Glutamatergic neuron (in vitro differentiated cells): Measurements from ENCODE around the gene DEF6. TPM values are rescaled to one million over a fixed set of nuclear protein-coding genes. Genes with fewer than 3 reads are reported as not detected.
A peak's percentile ranks its signal among the peaks of the same experiment; 100 is the strongest.

Source experiments
- DNase-seq: peaks from one replicate; pipeline ENCODE4 v3.0.0; 2022
- H3K27ac Mint-ChIP-seq: one replicate; pipeline ENCODE4 v1.8.0; 2020; ENCODE audit warnings: mild to moderate bottlenecking, mixed read lengths, inconsistent platforms; ENCODE audit not compliant: unreplicated experiment
- H3K27me3 Mint-ChIP-seq: one replicate; pipeline ENCODE4 v1.8.0; 2020; ENCODE audit warnings: mild to moderate bottlenecking, moderate library complexity, mixed read lengths, inconsistent platforms; ENCODE audit not compliant: unreplicated experiment
- H3K36me3 Mint-ChIP-seq: one replicate; pipeline ENCODE4 v1.8.0; 2020; ENCODE audit warnings: mild to moderate bottlenecking, mixed read lengths, inconsistent platforms; ENCODE audit not compliant: unreplicated experiment
- H3K4me1 Mint-ChIP-seq: one replicate; pipeline ENCODE4 v1.8.0; 2020; ENCODE audit warnings: mild to moderate bottlenecking, low read depth, mixed read lengths, inconsistent platforms; ENCODE audit not compliant: unreplicated experiment
- H3K4me3 Mint-ChIP-seq: one replicate; pipeline ENCODE4 v1.8.0; 2020; ENCODE audit warnings: mild to moderate bottlenecking, mixed read lengths, inconsistent platforms; ENCODE audit not compliant: unreplicated experiment
- H3K9me3 Mint-ChIP-seq: one replicate; pipeline ENCODE4 v1.8.0; 2020; ENCODE audit warnings: mild to moderate bottlenecking, moderate library complexity, mixed read lengths, inconsistent platforms; ENCODE audit not compliant: unreplicated experiment
- CTCF ChIP-seq: fragments of 200-600 bp; sonication (generic); IDR thresholded peaks from one replicate; pipeline ENCODE4 v1.5.0; 2021; ENCODE audit not compliant: partially characterized antibody, unreplicated experiment
- total RNA-seq: library from RNA; stranded (reverse); fragmentation: NEBNext Ultra II Directional; extraction: Animal tissue kit (Norgen Biotek cat#: 25700); gene quantifications from one replicate; pipeline ENCODE4 v1.2.1, GENCODE V29; 2021; ENCODE audit not compliant: unreplicated experiment

The DEF6 gene
- total RNA-seq, 1 donor from 2014 or later: 1.8 TPM

- H3K36me3 Mint-ChIP-seq: no peaks in the 10 kb centered on the region
Observed at GRCh38 chr6:35317483-35318195, 20.0 kb downstream of the DEF6 start.

GRCh38 chr6:35318196-35319171 lies 20.9 kb downstream of the DEF6 start:
- peaks cover 4% of the 10 kb centered on the region for H3K9me3 Mint-ChIP-seq
- peaks cover 6% of the 10 kb centered on the region for H3K4me1 Mint-ChIP-seq
- H3K27ac Mint-ChIP-seq: peak overlapping the region; percentile 91
- peak; percentile 97 for DNase-seq
- peak overlapping the region; percentile 91 for H3K4me3 Mint-ChIP-seq
- TF ChIP-seq CTCF: no peak
- H3K27me3 Mint-ChIP-seq: peaks cover 7% of the 10 kb centered on the region
- H3K36me3 Mint-ChIP-seq: no peaks in the 10 kb centered on the region

More at GRCh38 chr6:35317483-35318195, 20.0 kb downstream of the DEF6 start:
- peak overlapping the region; percentile 88 for H3K4me3 Mint-ChIP-seq
- no peak for TF ChIP-seq CTCF
- peaks cover 6% of the 10 kb centered on the region for H3K4me1 Mint-ChIP-seq
- peaks cover 4% of the 10 kb centered on the region for H3K9me3 Mint-ChIP-seq
- DNase-seq: peak; percentile 63
- peaks cover 7% of the 10 kb centered on the region for H3K27me3 Mint-ChIP-seq
- peak overlapping the region; percentile 91 for H3K27ac Mint-ChIP-seq

GRCh38 chr6:35319346-35320030 lies 21.9 kb downstream of the DEF6 start:
- DNase-seq: no peak
- Mint-ChIP-seq H3K4me1 (peaks cover 6% of the 10 kb centered on the region), H3K4me3 (no peak overlapping the region)

GRCh38 chr6:35320031-35320410 lies 22.4 kb downstream of the DEF6 start:
- H3K4me3 Mint-ChIP-seq: no peak overlapping the region
- no peak for TF ChIP-seq CTCF
- H3K27ac Mint-ChIP-seq: no peak overlapping the region

More at GRCh38 chr6:35319346-35320030, 21.9 kb downstream of the DEF6 start:
- H3K36me3 Mint-ChIP-seq: no peaks in the 10 kb centered on the region
- TF ChIP-seq CTCF: no peak
- H3K27ac Mint-ChIP-seq: no peak overlapping the region
- H3K9me3 Mint-ChIP-seq: peaks cover 4% of the 10 kb centered on the region
- peaks cover 7% of the 10 kb centered on the region for H3K27me3 Mint-ChIP-seq

More at GRCh38 chr6:35320031-35320410, 22.4 kb downstream of the DEF6 start:
- no peak for DNase-seq
- H3K4me1 Mint-ChIP-seq: peaks cover 6% of the 10 kb centered on the region
- peaks cover 4% of the 10 kb centered on the region for H3K9me3 Mint-ChIP-seq
- peaks cover 7% of the 10 kb centered on the region for H3K27me3 Mint-ChIP-seq
- H3K36me3 Mint-ChIP-seq: no peaks in the 10 kb centered on the region
